ENCODE data around the gene NMD3.

DNA sequence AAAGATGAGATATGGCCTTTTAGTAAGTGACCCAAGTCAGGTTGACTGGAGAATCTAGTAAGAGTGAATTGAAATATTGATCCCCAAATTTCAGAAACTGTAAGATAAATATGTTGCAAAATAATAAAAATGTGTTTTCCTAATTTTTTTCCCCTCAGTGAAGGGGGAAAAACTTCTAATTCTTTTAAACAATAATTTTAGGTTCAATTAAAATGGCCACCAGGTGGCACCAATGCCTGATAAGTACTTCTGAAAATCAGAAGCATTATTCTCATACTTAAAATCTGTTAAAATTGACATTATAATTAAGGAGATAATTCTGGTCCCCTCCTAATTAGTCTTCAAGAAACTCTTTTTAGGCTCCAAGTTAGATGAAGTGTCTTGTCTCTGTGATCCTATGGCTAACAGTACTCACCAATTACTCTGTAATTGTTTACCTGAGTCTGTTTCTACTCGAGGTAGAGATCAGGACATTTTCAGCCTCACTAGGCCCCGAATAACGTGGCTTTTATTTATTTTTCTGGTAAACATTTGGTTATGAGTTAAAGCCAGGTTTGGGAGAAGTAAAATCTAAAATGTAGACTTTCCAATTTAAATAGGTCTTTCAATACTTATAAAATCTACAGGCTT, 52.6 kb downstream of the NMD3 start:
- peak; percentile 49; the same call in 1 of the 2 replicates for TF ChIP-seq CTCF (IDR thresholded peaks at IDR 0.05)
- no peak for TF ChIP-seq STAT6 (CRISPR knock-in tag; conservative IDR thresholded peaks at IDR 0.05; ENCODE audit: low read depth)
- TF ChIP-seq SP1 (CRISPR knock-in tag; conservative IDR thresholded peaks at IDR 0.05) = no peak
- TF ChIP-seq ELF4 (CRISPR knock-in tag; IDR thresholded peaks at IDR 0.05; ENCODE audit: low read depth) = no peak
- TF ChIP-seq FOXJ3 (CRISPR knock-in tag; IDR thresholded peaks at IDR 0.05; ENCODE audit: borderline replicate concordance) = no peak
- no peak for TF ChIP-seq USF2 (CRISPR knock-in tag; IDR thresholded peaks at IDR 0.05)
- TF ChIP-seq KAT7 (CRISPR knock-in tag; IDR thresholded peaks at IDR 0.05; ENCODE audit: borderline replicate concordance) = no peak
- no peak for TF ChIP-seq NR2C2 (CRISPR knock-in tag; IDR thresholded peaks at IDR 0.05)
- TF ChIP-seq AFF4 (CRISPR knock-in tag; IDR thresholded peaks at IDR 0.05; ENCODE audit: borderline replicate concordance) = no peak
- no peak for TF ChIP-seq MAX (CRISPR knock-in tag; IDR thresholded peaks at IDR 0.05)
- TF ChIP-seq RELA (CRISPR knock-in tag; IDR thresholded peaks at IDR 0.05; ENCODE audit: borderline replicate concordance) = no peak
